ENCODE results near the gene GRIN1.

GRIN1 gene

DNA sequence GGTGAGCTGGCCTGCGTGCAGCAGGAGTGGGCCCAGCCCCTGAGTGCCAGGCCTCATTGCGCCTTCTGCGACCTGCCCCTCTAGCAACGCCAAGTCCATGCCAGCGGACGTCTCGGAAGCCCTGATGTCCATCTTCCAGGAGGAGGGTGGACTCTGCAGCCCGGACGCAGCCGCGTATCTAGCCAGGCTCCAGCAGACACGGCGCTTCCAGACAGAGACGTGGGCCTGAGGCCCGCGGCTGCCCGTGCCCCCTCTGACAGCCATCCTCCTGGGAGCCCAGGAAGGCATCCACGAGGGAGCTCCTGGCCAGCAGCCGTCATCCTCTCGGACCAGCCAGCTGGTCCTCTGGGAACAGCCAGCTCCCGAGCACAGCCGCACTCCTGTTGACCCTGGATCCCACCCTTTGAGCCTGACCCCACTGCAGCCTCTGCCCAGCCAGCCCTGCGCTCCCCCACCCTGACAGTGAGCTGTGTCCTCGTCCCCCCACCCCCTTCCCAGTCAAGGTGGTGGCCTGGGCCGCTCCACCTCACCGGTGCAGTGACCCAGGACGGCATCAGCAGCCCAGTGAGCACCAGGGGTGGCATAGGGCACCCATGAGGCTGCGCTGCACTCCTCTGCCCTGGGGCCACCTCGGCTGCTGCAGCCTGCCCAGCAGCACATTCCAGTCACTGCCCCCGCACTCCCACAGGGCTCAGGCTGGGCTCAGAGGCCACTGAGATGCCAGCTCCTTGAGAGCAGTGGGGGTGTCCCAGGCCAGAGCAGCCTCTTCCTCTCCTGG lies 77.4 kb downstream of the GRIN1 start:
- DNase-seq (ENCODE audit: low spot score): no peak

DNA sequence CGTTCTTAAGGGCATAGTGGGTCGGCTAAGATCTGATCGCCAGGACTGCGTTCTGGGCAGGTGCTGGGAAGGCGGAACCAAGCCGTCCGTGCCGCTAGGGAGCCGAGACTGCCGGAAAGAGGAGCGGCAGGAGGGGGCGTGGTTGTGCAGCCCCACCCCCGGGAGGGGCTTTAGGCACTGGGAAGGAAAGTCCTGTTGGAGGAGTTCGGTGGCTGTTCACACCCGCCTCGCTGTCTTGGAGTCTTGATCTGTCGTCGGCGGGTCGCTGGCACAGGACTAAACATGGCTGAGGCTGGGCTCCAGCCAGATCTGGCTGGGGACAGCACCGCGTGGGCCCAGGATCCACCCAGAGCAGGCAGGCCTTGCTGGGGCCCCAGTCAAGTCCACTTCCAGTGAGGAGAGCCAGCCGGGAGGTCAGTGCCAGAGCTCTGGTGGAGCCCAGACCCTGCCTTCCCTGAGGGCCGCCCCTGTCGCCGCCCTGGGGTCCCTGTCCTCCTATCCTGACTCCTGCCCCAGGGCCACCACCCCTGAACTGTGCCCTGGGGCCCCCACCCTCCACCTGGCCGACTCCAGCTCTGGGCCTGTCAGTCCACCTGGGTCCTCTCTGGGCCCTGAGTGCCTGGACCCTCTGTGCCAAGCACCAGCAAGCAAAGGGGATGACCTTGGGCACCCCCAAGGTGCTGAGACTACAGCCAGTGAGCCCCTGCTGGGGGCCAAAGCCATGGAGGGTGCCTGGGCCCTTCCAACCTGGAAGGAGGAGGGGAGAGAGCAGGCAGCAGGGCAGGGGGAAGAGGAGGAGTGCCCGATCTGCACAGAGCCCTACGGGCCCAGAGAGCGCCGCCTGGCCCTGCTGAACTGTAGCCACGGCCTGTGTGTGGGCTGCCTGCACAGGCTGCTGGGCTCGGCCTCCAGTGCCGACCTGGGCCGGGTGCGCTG lies 78.6 kb downstream of the GRIN1 start:
- DNase-seq (ENCODE audit: low spot score): peak; percentile 84

DNA sequence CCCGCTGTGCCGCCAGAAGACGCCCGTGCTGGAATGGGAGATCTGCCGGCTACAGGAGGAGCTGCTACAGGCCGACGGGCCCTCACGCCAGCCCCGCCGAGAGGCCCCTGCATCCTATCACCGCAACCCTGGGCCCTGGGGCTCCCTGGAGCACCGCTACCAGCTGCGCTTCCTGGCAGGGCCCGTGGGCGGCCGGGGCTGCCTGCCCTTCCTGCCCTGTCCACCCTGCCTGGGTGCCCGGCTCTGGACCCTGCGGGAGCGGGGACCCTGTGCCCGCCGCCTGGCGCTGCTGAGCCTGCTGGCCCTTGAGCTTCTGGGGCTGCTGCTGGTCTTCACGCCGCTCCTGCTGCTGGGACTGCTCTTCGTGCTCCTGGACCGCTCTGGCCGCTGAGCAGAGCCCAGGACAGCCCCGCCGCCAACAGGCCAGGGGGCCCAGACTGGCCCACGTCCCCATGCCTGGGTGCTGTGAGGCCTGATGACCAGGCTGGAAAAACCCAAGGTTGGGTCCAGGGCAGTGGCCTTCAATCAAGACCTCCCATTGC lies 79.3 kb downstream of the GRIN1 start:
- no peak for DNase-seq (ENCODE audit: low spot score)
